ENCODE data around the gene SIL1. TPM values are rescaled to one million over a fixed set of nuclear protein-coding genes. Genes with fewer than 3 reads are reported as not detected.

Gene SIL1
- total and polyA plus RNA-seq, 2 of the 13 experiments (the other 11 are each of a cell fraction or from before 2014, with no cell fraction given), result 26.0 to 30.0 TPM

DNA sequence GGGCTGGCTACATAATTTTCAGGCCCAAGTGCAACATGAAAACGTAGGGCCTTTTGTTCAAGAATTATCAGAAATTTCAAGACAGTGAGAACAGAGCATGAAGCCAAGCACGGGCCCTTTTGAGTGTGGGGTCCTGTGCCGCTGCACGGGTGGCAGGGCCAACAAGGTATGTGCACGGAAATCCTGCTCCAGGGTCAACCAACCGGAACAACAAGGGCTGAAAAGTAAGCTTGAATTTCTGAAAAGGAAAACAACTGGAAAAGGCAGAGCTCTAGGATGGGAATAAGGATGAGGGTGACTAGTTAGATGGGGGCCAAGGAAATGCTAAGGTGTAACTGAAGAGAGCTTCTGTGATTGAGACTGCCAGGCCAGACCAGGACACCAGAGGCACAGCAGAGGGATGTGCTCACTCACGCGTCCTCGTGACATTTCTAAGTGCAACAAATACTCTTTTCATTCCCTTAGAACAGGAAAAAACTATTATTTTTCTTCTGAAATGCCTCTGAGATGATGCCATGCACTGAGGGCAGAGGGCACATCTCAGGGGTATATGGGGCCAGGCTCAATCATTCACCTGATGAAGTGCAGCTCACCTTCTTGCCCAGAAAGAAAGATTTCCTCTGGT lies 242.4 kb downstream of the SIL1 start (continued):
- TF ChIP-seq, protein P1, sequence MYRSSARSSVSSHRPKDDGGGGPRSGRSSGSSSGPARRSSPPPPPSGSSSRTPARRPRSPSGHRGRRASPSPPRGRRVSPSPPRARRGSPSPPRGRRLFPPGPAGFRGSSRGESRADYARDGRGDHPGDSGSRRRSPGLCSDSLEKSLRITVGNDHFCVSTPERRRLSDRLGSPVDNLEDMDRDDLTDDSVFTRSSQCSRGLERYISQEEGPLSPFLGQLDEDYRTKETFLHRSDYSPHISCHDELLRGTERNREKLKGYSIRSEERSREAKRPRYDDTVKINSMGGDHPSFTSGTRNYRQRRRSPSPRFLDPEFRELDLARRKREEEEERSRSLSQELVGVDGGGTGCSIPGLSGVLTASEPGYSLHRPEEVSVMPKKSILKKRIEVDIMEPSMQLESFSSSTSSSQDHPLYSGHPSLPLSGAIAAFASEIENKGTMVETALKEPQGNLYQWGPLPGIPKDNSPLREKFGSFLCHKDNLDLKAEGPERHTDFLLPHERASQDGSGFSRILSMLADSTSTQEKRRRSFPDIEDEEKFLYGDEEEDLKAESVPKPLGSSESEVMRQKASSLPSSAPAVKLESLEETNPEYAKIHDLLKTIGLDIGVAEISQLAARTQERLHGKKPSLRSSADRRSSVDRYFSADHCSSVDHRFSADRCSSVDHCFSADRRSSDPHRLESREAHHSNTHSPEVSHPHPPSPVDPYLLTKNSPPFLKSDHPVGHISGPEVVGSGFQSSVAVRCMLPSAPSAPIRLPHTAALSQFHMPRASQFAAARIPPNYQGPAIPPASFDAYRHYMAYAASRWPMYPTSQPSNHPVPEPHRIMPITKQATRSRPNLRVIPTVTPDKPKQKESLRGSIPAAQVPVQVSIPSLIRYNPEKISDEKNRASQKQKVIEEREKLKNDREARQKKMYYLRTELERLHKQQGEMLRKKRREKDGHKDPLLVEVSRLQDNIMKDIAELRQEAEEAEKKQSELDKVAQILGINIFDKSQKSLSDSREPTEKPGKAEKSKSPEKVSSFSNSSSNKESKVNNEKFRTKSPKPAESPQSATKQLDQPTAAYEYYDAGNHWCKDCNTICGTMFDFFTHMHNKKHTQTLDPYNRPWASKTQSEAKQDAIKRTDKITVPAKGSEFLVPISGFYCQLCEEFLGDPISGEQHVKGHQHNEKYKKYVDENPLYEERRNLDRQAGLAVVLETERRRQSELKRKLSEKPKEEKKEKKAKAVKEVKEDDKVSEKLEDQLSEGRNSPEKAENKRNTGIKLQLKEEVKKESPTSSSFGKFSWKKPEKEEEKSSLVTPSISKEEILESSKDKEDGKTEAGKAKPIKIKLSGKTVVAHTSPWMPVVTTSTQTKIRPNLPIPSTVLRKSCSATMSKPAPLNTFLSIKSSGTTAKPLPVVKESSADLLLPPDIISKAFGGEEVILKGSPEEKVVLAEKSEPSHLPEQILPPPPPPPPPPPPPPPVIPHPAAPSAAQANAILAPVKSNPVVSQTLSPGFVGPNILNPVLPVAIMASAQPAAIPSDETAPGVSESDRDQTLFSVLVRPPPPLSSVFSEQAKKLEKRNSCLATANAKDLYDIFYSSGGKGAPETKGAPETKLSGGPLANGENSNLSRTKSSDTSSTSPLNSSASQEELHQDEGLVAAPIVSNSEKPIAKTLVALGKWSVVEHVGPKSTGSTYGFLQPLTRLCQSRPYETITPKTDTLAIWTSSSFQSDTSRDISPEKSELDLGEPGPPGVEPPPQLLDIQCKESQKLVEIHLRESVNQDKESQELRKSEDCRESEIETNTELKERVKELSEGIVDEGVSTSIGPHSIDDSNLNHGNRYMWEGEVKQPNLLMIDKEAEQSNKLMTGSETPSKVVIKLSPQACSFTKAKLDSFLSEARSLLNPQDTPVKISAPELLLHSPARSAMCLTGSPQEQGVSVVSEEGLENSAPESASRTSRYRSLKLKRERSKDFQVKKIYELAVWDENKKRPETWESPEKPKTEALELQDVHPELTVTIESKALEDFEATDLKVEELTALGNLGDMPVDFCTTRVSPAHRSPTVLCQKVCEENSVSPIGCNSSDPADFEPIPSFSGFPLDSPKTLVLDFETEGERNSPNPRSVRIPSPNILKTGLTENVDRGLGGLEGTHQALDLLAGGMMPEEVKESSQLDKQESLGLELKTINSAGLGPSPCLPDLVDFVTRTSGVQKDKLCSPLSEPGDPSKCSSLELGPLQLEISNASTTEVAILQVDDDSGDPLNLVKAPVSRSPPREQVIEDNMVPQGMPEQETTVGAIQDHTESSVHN (CRISPR knock-in tag; IDR thresholded peaks at IDR 0.05), result no peak
- TF ChIP-seq, protein P2, sequence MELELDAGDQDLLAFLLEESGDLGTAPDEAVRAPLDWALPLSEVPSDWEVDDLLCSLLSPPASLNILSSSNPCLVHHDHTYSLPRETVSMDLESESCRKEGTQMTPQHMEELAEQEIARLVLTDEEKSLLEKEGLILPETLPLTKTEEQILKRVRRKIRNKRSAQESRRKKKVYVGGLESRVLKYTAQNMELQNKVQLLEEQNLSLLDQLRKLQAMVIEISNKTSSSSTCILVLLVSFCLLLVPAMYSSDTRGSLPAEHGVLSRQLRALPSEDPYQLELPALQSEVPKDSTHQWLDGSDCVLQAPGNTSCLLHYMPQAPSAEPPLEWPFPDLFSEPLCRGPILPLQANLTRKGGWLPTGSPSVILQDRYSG (CRISPR knock-in tag; IDR thresholded peaks at IDR 0.05), result no peak
- TF ChIP-seq, protein P3, sequence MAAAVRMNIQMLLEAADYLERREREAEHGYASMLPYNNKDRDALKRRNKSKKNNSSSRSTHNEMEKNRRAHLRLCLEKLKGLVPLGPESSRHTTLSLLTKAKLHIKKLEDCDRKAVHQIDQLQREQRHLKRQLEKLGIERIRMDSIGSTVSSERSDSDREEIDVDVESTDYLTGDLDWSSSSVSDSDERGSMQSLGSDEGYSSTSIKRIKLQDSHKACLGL (CRISPR knock-in tag; IDR thresholded peaks at IDR 0.05), result no peak
- TF ChIP-seq, protein P4, sequence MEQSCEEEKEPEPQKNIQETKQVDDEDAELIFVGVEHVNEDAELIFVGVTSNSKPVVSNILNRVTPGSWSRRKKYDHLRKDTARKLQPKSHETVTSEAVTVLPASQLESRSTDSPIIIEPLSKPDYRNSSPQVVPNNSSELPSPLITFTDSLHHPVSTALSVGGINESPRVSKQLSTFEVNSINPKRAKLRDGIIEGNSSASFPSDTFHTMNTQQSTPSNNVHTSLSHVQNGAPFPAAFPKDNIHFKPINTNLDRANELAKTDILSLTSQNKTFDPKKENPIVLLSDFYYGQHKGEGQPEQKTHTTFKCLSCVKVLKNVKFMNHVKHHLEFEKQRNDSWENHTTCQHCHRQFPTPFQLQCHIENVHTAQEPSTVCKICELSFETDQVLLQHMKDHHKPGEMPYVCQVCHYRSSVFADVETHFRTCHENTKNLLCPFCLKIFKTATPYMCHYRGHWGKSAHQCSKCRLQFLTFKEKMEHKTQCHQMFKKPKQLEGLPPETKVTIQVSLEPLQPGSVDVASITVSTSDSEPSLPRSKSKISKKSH (CRISPR knock-in tag; IDR thresholded peaks at IDR 0.05; ENCODE audit: borderline replicate concordance), result no peak
- TF ChIP-seq PCBP1 (IDR thresholded peaks at IDR 0.05; ENCODE audit: borderline replicate concordance, low read depth, low read length) (no peak), ZZZ3 (CRISPR knock-in tag; IDR thresholded peaks at IDR 0.05; ENCODE audit: borderline replicate concordance) (no peak), TAF15 (IDR thresholded peaks at IDR 0.05; ENCODE audit: low read depth, low read length, poor library complexity, severe bottlenecking) (no peak), CREM (IDR thresholded peaks at IDR 0.05) (no peak), CREM (CRISPR knock-in tag; IDR thresholded peaks at IDR 0.05) (no peak), RFX5 (IDR thresholded peaks at IDR 0.05; ENCODE audit: low read depth, low read length) (no peak), DNMT1 (CRISPR knock-in tag; IDR thresholded peaks at IDR 0.05) (no peak), ZNF652 (CRISPR knock-in tag; IDR thresholded peaks at IDR 0.05; ENCODE audit: borderline replicate concordance, low read depth) (no peak), ONECUT2 (CRISPR knock-in tag; IDR thresholded peaks at IDR 0.05) (no peak)
